Measurements from ENCODE around the gene HKDC1. TPM values are rescaled to one million over a fixed set of nuclear protein-coding genes. Genes with fewer than 3 reads are reported as not detected.
A peak's percentile ranks its signal among the peaks of the same experiment; 100 is the strongest.

HKDC1 gene
- total and polyA plus RNA-seq, 5 donors from 2014 or later, result 2.2 to 11.1 (median 4.4) TPM

DNA sequence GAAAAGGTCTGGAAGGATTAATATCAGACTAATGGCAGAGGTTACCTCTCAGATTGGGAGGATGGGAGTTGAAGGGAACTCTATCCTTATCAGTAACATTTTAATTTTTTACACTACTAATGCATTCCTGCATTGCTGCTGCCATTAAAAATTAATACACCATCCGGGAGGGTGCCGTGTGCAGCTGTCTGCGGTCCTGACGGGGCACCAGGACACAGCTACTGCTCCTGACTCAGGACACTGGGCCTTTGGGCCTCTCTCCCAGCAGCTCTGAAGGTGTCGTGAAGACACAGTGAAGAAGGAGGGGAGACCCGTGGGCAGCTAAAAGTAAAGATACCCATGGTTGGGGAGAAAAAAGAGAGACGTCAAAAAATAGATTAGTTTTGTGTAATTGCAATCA lies 34.7 kb downstream of the HKDC1 start:
- Mint-ChIP-seq H3K4me1 (no peaks in the 10 kb centered on the region), H3K9me3 (peaks cover 0 to 1% (median 0%) of the 10 kb centered on the region in 7 donors), H3K36me3 (peaks cover 14% of the 10 kb centered on the region), H3K27me3 (peaks cover 12% of the 10 kb centered on the region), H3K27ac (no peak overlapping the region), H3K4me3 (no peak overlapping the region)
- H3K36me3 ChIP-seq (ENCODE audit: control insufficient read depth, insufficient read depth, low read length), result peaks cover 5% of the 10 kb centered on the region
- ATAC-seq (ENCODE audit: low read depth in 2 of 2), result no peak
- H3K4me3 ChIP-seq (ENCODE audit: low read depth, low read length), result no peak overlapping the region
- H3K9me3 ChIP-seq (ENCODE audit: control insufficient read depth in 2 of 2, low read length in 2 of 2), result no peaks in the 10 kb centered on the region
- no peak overlapping the region for H3K27ac ChIP-seq (ENCODE audit: insufficient read depth, low read length, poor library complexity, severe bottlenecking)
- no peaks in the 10 kb centered on the region for H3K27me3 ChIP-seq (ENCODE audit: control insufficient read depth, insufficient read depth, low read length)
- DNase-seq, result no peak
- H3K4me1 ChIP-seq (ENCODE audit: control insufficient read depth, insufficient read depth, low read length, poor library complexity, severe bottlenecking), result no peaks in the 10 kb centered on the region

GRCh38 chr10:69259547-69260243 lies 39.6 kb downstream of the HKDC1 start:
- H3K27me3 Mint-ChIP-seq, result peaks cover 3% of the 10 kb centered on the region

GRCh38 chr10:69261184-69261583 lies 41.1 kb downstream of the HKDC1 start:
- peaks cover 6% of the 10 kb centered on the region for H3K27me3 Mint-ChIP-seq
- no peak overlapping the region for H3K27ac ChIP-seq (ENCODE audit: insufficient read depth, low read length, poor library complexity, severe bottlenecking)
- H3K27ac Mint-ChIP-seq, result no peak overlapping the region
- peaks cover 14% of the 10 kb centered on the region for H3K36me3 Mint-ChIP-seq
- ATAC-seq (ENCODE audit: low read depth in 2 of 2) (no peak), DNase-seq (no peak)
- no peak overlapping the region for H3K4me3 Mint-ChIP-seq
- H3K4me3 ChIP-seq (ENCODE audit: low read depth, low read length), result no peak overlapping the region
- H3K36me3 ChIP-seq (ENCODE audit: control insufficient read depth, insufficient read depth, low read length), result peaks cover 5% of the 10 kb centered on the region
- no peaks in the 10 kb centered on the region for H3K4me1 ChIP-seq (ENCODE audit: control insufficient read depth, insufficient read depth, low read length, poor library complexity, severe bottlenecking)
- no peaks in the 10 kb centered on the region for H3K9me3 ChIP-seq (ENCODE audit: control insufficient read depth in 2 of 2, low read length in 2 of 2)
- no peaks in the 10 kb centered on the region for H3K27me3 ChIP-seq (ENCODE audit: control insufficient read depth, insufficient read depth, low read length)
- peaks cover 0 to 13% (median 11%) of the 10 kb centered on the region in 4 donors for H3K4me1 Mint-ChIP-seq
- peaks cover 0 to 1% (median 0%) of the 10 kb centered on the region in 7 donors for H3K9me3 Mint-ChIP-seq

More at GRCh38 chr10:69259547-69260243, 39.6 kb downstream of the HKDC1 start:
- H3K9me3 Mint-ChIP-seq, result peaks cover 0 to 1% (median 0%) of the 10 kb centered on the region in 7 donors
- H3K27ac Mint-ChIP-seq, result no peak overlapping the region
- DNase-seq, result no peak
- Histone ChIP-seq H3K27me3 (ENCODE audit: control insufficient read depth, insufficient read depth, low read length) (no peaks in the 10 kb centered on the region), H3K4me3 (ENCODE audit: low read depth, low read length) (no peak overlapping the region), H3K36me3 (ENCODE audit: control insufficient read depth, insufficient read depth, low read length) (peaks cover 5% of the 10 kb centered on the region), H3K27ac (ENCODE audit: insufficient read depth, low read length, poor library complexity, severe bottlenecking) (no peak overlapping the region), H3K4me1 (ENCODE audit: control insufficient read depth, insufficient read depth, low read length, poor library complexity, severe bottlenecking) (no peaks in the 10 kb centered on the region), H3K9me3 (ENCODE audit: control insufficient read depth in 2 of 2, low read length in 2 of 2) (no peaks in the 10 kb centered on the region)
- H3K4me3 Mint-ChIP-seq, result no peak overlapping the region
- ATAC-seq (ENCODE audit: low read depth in 2 of 2), result no peak
- H3K4me1 Mint-ChIP-seq, result peaks cover 0 to 13% (median 11%) of the 10 kb centered on the region in 4 donors
- H3K36me3 Mint-ChIP-seq, result peaks cover 14% of the 10 kb centered on the region

- Histone ChIP-seq H3K36me3 (ENCODE audit: control insufficient read depth, insufficient read depth, low read length) (peaks cover 5% of the 10 kb centered on the region), H3K4me1 (ENCODE audit: control insufficient read depth, insufficient read depth, low read length, poor library complexity, severe bottlenecking) (no peaks in the 10 kb centered on the region), H3K4me3 (ENCODE audit: low read depth, low read length) (no peak overlapping the region), H3K9me3 (ENCODE audit: control insufficient read depth in 2 of 2, low read length in 2 of 2) (no peaks in the 10 kb centered on the region), H3K27me3 (ENCODE audit: control insufficient read depth, insufficient read depth, low read length) (no peaks in the 10 kb centered on the region), H3K27ac (ENCODE audit: insufficient read depth, low read length, poor library complexity, severe bottlenecking) (no peak overlapping the region)
- DNase-seq (peak in 1 of 3 donors; percentile 61), ATAC-seq (ENCODE audit: low read depth in 2 of 2) (no peak)
- peaks cover 6% of the 10 kb centered on the region for H3K27me3 Mint-ChIP-seq
- peak overlapping the region in 1 of 4 donors; percentile 5 for H3K4me3 Mint-ChIP-seq
- H3K36me3 Mint-ChIP-seq, result peaks cover 6% of the 10 kb centered on the region
- peaks cover 0 to 13% (median 11%) of the 10 kb centered on the region in 4 donors for H3K4me1 Mint-ChIP-seq
- peaks cover 0 to 1% (median 0%) of the 10 kb centered on the region in 7 donors for H3K9me3 Mint-ChIP-seq
- H3K27ac Mint-ChIP-seq, result no peak overlapping the region
Measured at GRCh38 chr10:69262292-69262751, 42.2 kb downstream of the HKDC1 start.

- Mint-ChIP-seq H3K27me3 (peaks cover 6% of the 10 kb centered on the region), H3K36me3 (peaks cover 8% of the 10 kb centered on the region), H3K4me1 (peaks cover 0 to 13% (median 11%) of the 10 kb centered on the region in 4 donors), H3K27ac (no peak overlapping the region), H3K4me3 (no peak overlapping the region), H3K9me3 (peaks cover 0 to 2% (median 0%) of the 10 kb centered on the region in 7 donors)
- no peaks in the 10 kb centered on the region for H3K9me3 ChIP-seq (ENCODE audit: control insufficient read depth in 2 of 2, low read length in 2 of 2)
- H3K4me3 ChIP-seq (ENCODE audit: low read depth, low read length), result no peak overlapping the region
- H3K27me3 ChIP-seq (ENCODE audit: control insufficient read depth, insufficient read depth, low read length), result no peaks in the 10 kb centered on the region
- H3K27ac ChIP-seq (ENCODE audit: insufficient read depth, low read length, poor library complexity, severe bottlenecking), result no peak overlapping the region
- H3K4me1 ChIP-seq (ENCODE audit: control insufficient read depth, insufficient read depth, low read length, poor library complexity, severe bottlenecking), result no peaks in the 10 kb centered on the region
- no peak for ATAC-seq (ENCODE audit: low read depth in 2 of 2)
- no peak for DNase-seq
- H3K36me3 ChIP-seq (ENCODE audit: control insufficient read depth, insufficient read depth, low read length), result no peaks in the 10 kb centered on the region
Measured at GRCh38 chr10:69265521-69265920, 45.4 kb downstream of the HKDC1 start.

GRCh38 chr10:69268761-69269416 lies 48.8 kb downstream of the HKDC1 start:
- H3K36me3 ChIP-seq (ENCODE audit: control insufficient read depth, insufficient read depth, low read length), result no peaks in the 10 kb centered on the region
- H3K4me1 ChIP-seq (ENCODE audit: control insufficient read depth, insufficient read depth, low read length, poor library complexity, severe bottlenecking), result no peaks in the 10 kb centered on the region
- H3K27me3 Mint-ChIP-seq, result peaks cover 16% of the 10 kb centered on the region
- no peak overlapping the region for H3K27ac ChIP-seq (ENCODE audit: insufficient read depth, low read length, poor library complexity, severe bottlenecking)
- H3K4me3 Mint-ChIP-seq, result no peak overlapping the region
- H3K9me3 ChIP-seq (ENCODE audit: control insufficient read depth in 2 of 2, low read length in 2 of 2), result no peaks in the 10 kb centered on the region
- no peak for DNase-seq
- no peak overlapping the region for H3K4me3 ChIP-seq (ENCODE audit: low read depth, low read length)
- peaks cover 8% of the 10 kb centered on the region for H3K36me3 Mint-ChIP-seq
- peaks cover 0 to 12% (median 7%) of the 10 kb centered on the region in 4 donors for H3K4me1 Mint-ChIP-seq
- no peak for ATAC-seq (ENCODE audit: low read depth in 2 of 2)
- no peaks in the 10 kb centered on the region for H3K27me3 ChIP-seq (ENCODE audit: control insufficient read depth, insufficient read depth, low read length)
- peaks cover 0 to 2% (median 0%) of the 10 kb centered on the region in 7 donors for H3K9me3 Mint-ChIP-seq
- no peak overlapping the region for H3K27ac Mint-ChIP-seq

DNA sequence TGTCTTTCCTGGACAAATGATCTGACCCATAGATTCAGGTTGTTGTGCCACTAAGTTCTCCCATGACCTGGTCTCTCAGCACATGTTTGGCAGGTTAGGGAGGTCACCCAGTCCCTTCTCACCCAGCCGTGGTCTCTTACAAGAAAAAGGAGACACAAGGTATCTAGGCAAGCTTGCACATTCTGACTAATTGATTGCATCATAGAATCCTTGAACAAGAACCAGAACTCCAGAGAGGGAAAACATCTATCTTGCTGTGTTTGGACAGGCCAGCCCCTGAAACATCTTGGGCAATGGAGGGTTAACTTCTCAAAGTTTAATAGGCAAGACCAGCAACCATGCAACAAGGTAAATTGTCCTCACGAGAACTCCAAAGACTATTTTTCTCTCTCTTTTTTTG lies 49.6 kb downstream of the HKDC1 start:
- peaks cover 0 to 12% (median 7%) of the 10 kb centered on the region in 4 donors for H3K4me1 Mint-ChIP-seq
- H3K9me3 ChIP-seq (ENCODE audit: control insufficient read depth in 2 of 2, low read length in 2 of 2), result no peaks in the 10 kb centered on the region
- no peaks in the 10 kb centered on the region for H3K36me3 ChIP-seq (ENCODE audit: control insufficient read depth, insufficient read depth, low read length)
- no peaks in the 10 kb centered on the region for H3K4me1 ChIP-seq (ENCODE audit: control insufficient read depth, insufficient read depth, low read length, poor library complexity, severe bottlenecking)
- H3K4me3 Mint-ChIP-seq, result no peak overlapping the region
- H3K36me3 Mint-ChIP-seq, result peaks cover 8% of the 10 kb centered on the region
- H3K27me3 ChIP-seq (ENCODE audit: control insufficient read depth, insufficient read depth, low read length), result no peaks in the 10 kb centered on the region
- peaks cover 0 to 2% (median 0%) of the 10 kb centered on the region in 7 donors for H3K9me3 Mint-ChIP-seq
- DNase-seq, result no peak
- peak overlapping the region in 1 of 3 donors; percentile 49 for H3K27ac Mint-ChIP-seq
- H3K27me3 Mint-ChIP-seq, result peaks cover 16% of the 10 kb centered on the region
- H3K27ac ChIP-seq (ENCODE audit: insufficient read depth, low read length, poor library complexity, severe bottlenecking), result no peak overlapping the region
- no peak for ATAC-seq (ENCODE audit: low read depth in 2 of 2)
- no peak overlapping the region for H3K4me3 ChIP-seq (ENCODE audit: low read depth, low read length)

Data from CD4-positive, CD25-positive, alpha-beta regulatory T cell (primary cell).